ENCODE measurements around the gene TUBB2A.
"Not testable (repeated sequence)": the region's sequence is repeated elsewhere in the genome, so short reads cannot be mapped to it uniquely, and the experiment has no call there.

Gene TUBB2A

GRCh38 chr6:3159805-3160781 is 2.7 kb upstream of the TUBB2A start:
- H3F3A ChIP-seq (ENCODE audit: insufficient read depth), result peaks cover 38% of the 10 kb centered on the region
- no peak overlapping the region for H3K4me3 ChIP-seq (ENCODE audit: insufficient read depth, low read length, poor library complexity, severe bottlenecking)
- H2AFZ ChIP-seq (ENCODE audit: low read depth, low read length, severe bottlenecking), result no peak overlapping the region
- no peaks in the 10 kb centered on the region for H4K20me1 ChIP-seq (ENCODE audit: low read depth, low read length)
- no peaks in the 10 kb centered on the region for H3K27me3 ChIP-seq (ENCODE audit: low read length)
- H3K9ac ChIP-seq (ENCODE audit: low read length), result no peak overlapping the region
- H3K9me2 ChIP-seq (replicated peaks; ENCODE audit: insufficient read depth, low read length), result no peaks in the 10 kb centered on the region
- H3K79me2 ChIP-seq (ENCODE audit: insufficient read depth, low read length), result no peaks in the 10 kb centered on the region
- peak overlapping the region; percentile 29; the same call in 1 of the 2 replicates for H3K27ac ChIP-seq (ENCODE audit: low read depth, low read length)
- H3K9me3 ChIP-seq (ENCODE audit: insufficient read depth, low read length), result no peaks in the 10 kb centered on the region
- H3K4me2 ChIP-seq (ENCODE audit: low read depth, low read length, poor library complexity, severe bottlenecking), result no peak overlapping the region
- TF ChIP-seq EZH2phosphoT487 (conservative IDR thresholded peaks at IDR 0.05; ENCODE audit: low read length), result no peak
- no peak for TF ChIP-seq CTCF (IDR thresholded peaks at IDR 0.05; ENCODE audit: insufficient read depth, low read length, poor library complexity, severe bottlenecking)
- H3K36me3 ChIP-seq (ENCODE audit: low read length), result no peaks in the 10 kb centered on the region

GRCh38 chr6:3156184-3157130 is 887 bp downstream of the TUBB2A start:
- H3K9me3 ChIP-seq (ENCODE audit: insufficient read depth, low read length); H3K9me2 ChIP-seq (replicated peaks; ENCODE audit: insufficient read depth, low read length); H3K36me3 ChIP-seq (ENCODE audit: low read length); H3K79me2 ChIP-seq (ENCODE audit: insufficient read depth, low read length); H3K27ac ChIP-seq (ENCODE audit: low read depth, low read length); H4K20me1 ChIP-seq (ENCODE audit: low read depth, low read length); H3K27me3 ChIP-seq (ENCODE audit: low read length): not testable (repeated sequence)
- Histone ChIP-seq H3F3A (ENCODE audit: insufficient read depth) (peaks cover 29% of the 10 kb centered on the region), H3K4me2 (ENCODE audit: low read depth, low read length, poor library complexity, severe bottlenecking) (peak overlapping the region; percentile 88), H3K4me3 (ENCODE audit: insufficient read depth, low read length, poor library complexity, severe bottlenecking) (peak overlapping the region; percentile 91), H3K9ac (ENCODE audit: low read length) (peak overlapping the region; percentile 75), H2AFZ (ENCODE audit: low read depth, low read length, severe bottlenecking) (peak overlapping the region; percentile 97)

- H3K27me3 ChIP-seq (ENCODE audit: low read length); H3K4me2 ChIP-seq (ENCODE audit: low read depth, low read length, poor library complexity, severe bottlenecking); H3K36me3 ChIP-seq (ENCODE audit: low read length); H4K20me1 ChIP-seq (ENCODE audit: low read depth, low read length); H3K9me3 ChIP-seq (ENCODE audit: insufficient read depth, low read length); H2AFZ ChIP-seq (ENCODE audit: low read depth, low read length, severe bottlenecking); H3K27ac ChIP-seq (ENCODE audit: low read depth, low read length); H3K4me3 ChIP-seq (ENCODE audit: insufficient read depth, low read length, poor library complexity, severe bottlenecking); H3K9ac ChIP-seq (ENCODE audit: low read length); H3K9me2 ChIP-seq (replicated peaks; ENCODE audit: insufficient read depth, low read length); H3K79me2 ChIP-seq (ENCODE audit: insufficient read depth, low read length): not testable (repeated sequence)
- H3F3A ChIP-seq (ENCODE audit: insufficient read depth), result peaks cover 19% of the 10 kb centered on the region
These were observed 1.9 kb downstream of the TUBB2A start for GRCh38 chr6:3155416-3155815.

GRCh38 chr6:3152689-3153088 is 4.7 kb downstream of the TUBB2A start:
- TF ChIP-seq CTCF (IDR thresholded peaks at IDR 0.05; ENCODE audit: insufficient read depth, low read length, poor library complexity, severe bottlenecking) (no peak), EZH2phosphoT487 (conservative IDR thresholded peaks at IDR 0.05; ENCODE audit: low read length) (no peak)
- no peaks in the 10 kb centered on the region for H3K9me2 ChIP-seq (replicated peaks; ENCODE audit: insufficient read depth, low read length)
- no peaks in the 10 kb centered on the region for H3K79me2 ChIP-seq (ENCODE audit: insufficient read depth, low read length)
- peak overlapping the region; percentile 8; the same call in 1 of the 2 replicates for H3K27ac ChIP-seq (ENCODE audit: low read depth, low read length)
- no peak overlapping the region for H2AFZ ChIP-seq (ENCODE audit: low read depth, low read length, severe bottlenecking)
- no peaks in the 10 kb centered on the region for H3K27me3 ChIP-seq (ENCODE audit: low read length)
- H3K9ac ChIP-seq (ENCODE audit: low read length), result no peak overlapping the region
- H3K36me3 ChIP-seq (ENCODE audit: low read length), result peaks cover 6% of the 10 kb centered on the region; the same call in 1 of the 2 replicates
- no peaks in the 10 kb centered on the region for H4K20me1 ChIP-seq (ENCODE audit: low read depth, low read length)
- no peak overlapping the region for H3K4me3 ChIP-seq (ENCODE audit: insufficient read depth, low read length, poor library complexity, severe bottlenecking)
- peaks cover 4% of the 10 kb centered on the region; the same call in 1 of the 2 replicates for H3F3A ChIP-seq (ENCODE audit: insufficient read depth)
- H3K4me2 ChIP-seq (ENCODE audit: low read depth, low read length, poor library complexity, severe bottlenecking), result no peak overlapping the region
- no peaks in the 10 kb centered on the region for H3K9me3 ChIP-seq (ENCODE audit: insufficient read depth, low read length)

Data from SU-DHL-6 (cell line).